WTC11 (cell line): ENCODE data around the gene PTPRH.

Experiments used
- TEAD1 ChIP-seq: sonication (generic); formaldehyde crosslinking; IDR thresholded peaks from 2 replicates; pipeline ENCODE4 v1.8.0; 2022; ENCODE audit warnings: mild to moderate bottlenecking, missing genetic modification reagents
- ZNF263 ChIP-seq: sonication (generic); formaldehyde crosslinking; IDR thresholded peaks from 2 replicates; pipeline ENCODE4 v1.8.1; 2022; ENCODE audit warnings: low read depth, mild to moderate bottlenecking, moderate library complexity, missing genetic modification reagents

GRCh38 chr19:55241935-55242464 lies 32.7 kb upstream of the PTPRH start:
- no peak for TF ChIP-seq ZNF263 (CRISPR knock-in tag)
- TF ChIP-seq TEAD1 (CRISPR knock-in tag), result no peak
